ENCODE data around the gene MAP2K5.
A peak's percentile ranks its signal among the peaks of the same experiment; 100 is the strongest.

MAP2K5 gene

GRCh38 chr15:67521783-67522568 is 20.5 kb upstream of the MAP2K5 start:
- peak overlapping the region; percentile 96 for H3K4me3 ChIP-seq (ENCODE audit: low read depth, low read length)
- TF ChIP-seq CTCF (IDR thresholded peaks at IDR 0.05; ENCODE audit: borderline replicate concordance, insufficient read depth, low read depth, low read length): no peak

GRCh38 chr15:67523330-67523729 is 19.2 kb upstream of the MAP2K5 start:
- no peak overlapping the region for H3K4me3 ChIP-seq (ENCODE audit: low read depth, low read length)
- no peak for TF ChIP-seq CTCF (IDR thresholded peaks at IDR 0.05; ENCODE audit: borderline replicate concordance, insufficient read depth, low read depth, low read length)

GRCh38 chr15:67524235-67524634 is 18.3 kb upstream of the MAP2K5 start:
- H3K4me3 ChIP-seq (ENCODE audit: low read depth, low read length): no peak overlapping the region
- no peak for TF ChIP-seq CTCF (IDR thresholded peaks at IDR 0.05; ENCODE audit: borderline replicate concordance, insufficient read depth, low read depth, low read length)

- H3K4me3 ChIP-seq (ENCODE audit: low read depth, low read length): no peak overlapping the region
- no peak for TF ChIP-seq CTCF (IDR thresholded peaks at IDR 0.05; ENCODE audit: borderline replicate concordance, insufficient read depth, low read depth, low read length)
Observed at GRCh38 chr15:67528513-67528912, 14.0 kb upstream of the MAP2K5 start.

DNA sequence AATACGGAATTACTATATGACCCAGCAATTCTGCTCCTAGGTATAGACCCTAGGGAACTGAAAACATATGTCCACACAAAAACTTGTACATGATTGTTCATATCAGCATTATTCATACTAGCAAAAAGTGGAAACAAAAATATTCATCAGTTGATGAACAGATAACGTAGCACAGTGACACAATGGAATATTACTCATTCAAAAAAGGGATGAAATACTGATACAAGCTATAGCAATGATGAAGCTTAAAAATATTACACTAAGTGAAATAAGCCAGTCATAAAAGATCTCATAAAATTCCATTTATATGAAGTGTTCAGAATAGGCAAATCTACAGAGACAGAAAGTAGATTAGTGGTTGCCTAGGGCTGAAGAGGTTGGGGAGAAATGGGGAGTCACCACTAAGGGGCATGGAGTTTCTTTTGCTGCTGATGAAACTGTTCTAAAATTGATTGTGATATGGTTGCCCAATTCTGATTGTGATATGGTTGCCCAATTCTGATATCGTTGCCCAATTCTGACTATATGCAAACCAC is 11.1 kb upstream of the MAP2K5 start:
- no peak for TF ChIP-seq CTCF (IDR thresholded peaks at IDR 0.05; ENCODE audit: borderline replicate concordance, insufficient read depth, low read depth, low read length)
- H3K4me3 ChIP-seq (ENCODE audit: low read depth, low read length): no peak overlapping the region

DNA sequence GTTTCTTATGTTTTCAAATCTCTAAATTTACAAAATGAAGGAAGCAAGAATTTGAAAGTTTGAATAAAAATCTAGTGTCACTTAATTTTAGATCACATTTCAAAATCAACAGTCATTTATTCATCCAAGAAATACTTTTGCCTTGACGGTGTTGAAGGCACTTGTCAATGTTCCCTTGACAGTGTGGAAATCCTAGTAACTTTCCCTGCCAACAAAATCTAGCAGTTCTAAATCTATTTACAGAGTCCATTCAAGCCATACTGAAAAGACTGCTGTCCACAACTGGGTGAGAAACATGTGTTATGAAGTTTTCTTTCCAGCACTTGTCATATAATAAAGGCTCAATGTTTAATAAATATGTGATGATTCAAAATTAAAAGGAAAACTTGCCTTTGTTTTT is 8.6 kb upstream of the MAP2K5 start:
- no peak for TF ChIP-seq CTCF (IDR thresholded peaks at IDR 0.05; ENCODE audit: borderline replicate concordance, insufficient read depth, low read depth, low read length)
- H3K4me3 ChIP-seq (ENCODE audit: low read depth, low read length): no peak overlapping the region

GRCh38 chr15:67534360-67534759 is 8.1 kb upstream of the MAP2K5 start:
- no peak overlapping the region for H3K4me3 ChIP-seq (ENCODE audit: low read depth, low read length)

More at GRCh38 chr15:67534360-67534759, 8.1 kb upstream of the MAP2K5 start:
- no peak for TF ChIP-seq CTCF (IDR thresholded peaks at IDR 0.05; ENCODE audit: borderline replicate concordance, insufficient read depth, low read depth, low read length)

Data from GM12875 (cell line).